Urinary bladder (tissue), 4 donors: ENCODE results near the gene SORT1. TPM values are rescaled to one million over a fixed set of nuclear protein-coding genes. Genes with fewer than 3 reads are reported as not detected.
"Not testable (repeated sequence)": the region's sequence is repeated elsewhere in the genome, so short reads cannot be mapped to it uniquely, and the experiment has no call there.

Source experiments
- DNase-seq: peaks from one replicate; pipeline ENCODE4 v3.0.0-alpha.2; 2015; ENCODE audit errors: extremely low spot score
- H3K27ac ChIP-seq: one replicate; pipeline ENCODE4 v1.5.1; 2013; ENCODE audit warnings: low read depth, mild to moderate bottlenecking, moderate library complexity
- H3K36me3 ChIP-seq: one replicate; pipeline ENCODE4 v1.6.1; 2013; ENCODE audit warnings: mild to moderate bottlenecking, moderate library complexity; ENCODE audit not compliant: insufficient read depth
- H3K4me1 ChIP-seq: one replicate; pipeline ENCODE4 v1.6.1; 2013; ENCODE audit warnings: mild to moderate bottlenecking, moderate library complexity; ENCODE audit not compliant: insufficient read depth
- H3K4me3 ChIP-seq: one replicate; pipeline ENCODE4 v1.5.1; 2013; ENCODE audit warnings: low read depth, low read length
- WGBS: extraction: QIAGEN DNeasy Blood & Tissue Kit; methylation state at CpG from one replicate; pipeline ENCODE4 v1.1.7; 2013; 5-methylcytosine and 5-hydroxymethylcytosine counted together
- polyA plus RNA-seq: library from polyadenylated mRNA; stranded (reverse); fragments of 200-250 nt; gene quantifications from one replicate; pipeline ENCODE4 v1.2.3, GENCODE V29; 2013
- total RNA-seq: library from RNA; depleted of rRNA; stranded (reverse); fragments of >200 nt; gene quantifications from one replicate; pipeline ENCODE4 v1.2.3, GENCODE V29; 2014
- donor health status: healthy with polysubstance abuse.
- donor health status: healthy.

The SORT1 gene
- total and polyA plus RNA-seq, 2 donors: 26.5 to 30.6 TPM

- DNase-seq: no peak
- Histone ChIP-seq H3K36me3 (peaks cover 2% of the 10 kb centered on the region), H3K27ac (no peak overlapping the region), H3K4me3 (no peak overlapping the region), H3K4me1 (peaks cover 1% of the 10 kb centered on the region)
- WGBS: 73% methylated on average over 2 of the region's 2 CpGs
Observed at GRCh38 chr1:109423498-109423897, 25.8 kb upstream of the SORT1 start.

GRCh38 chr1:109412551-109412950, 14.8 kb upstream of the SORT1 start:
- 80% methylated on average over 2 of the region's 2 CpGs for WGBS
- Histone ChIP-seq H3K4me1 (no peaks in the 10 kb centered on the region), H3K36me3 (peaks cover 16% of the 10 kb centered on the region), H3K4me3 (no peak overlapping the region), H3K27ac (no peak overlapping the region)
- no peak for DNase-seq

DNA sequence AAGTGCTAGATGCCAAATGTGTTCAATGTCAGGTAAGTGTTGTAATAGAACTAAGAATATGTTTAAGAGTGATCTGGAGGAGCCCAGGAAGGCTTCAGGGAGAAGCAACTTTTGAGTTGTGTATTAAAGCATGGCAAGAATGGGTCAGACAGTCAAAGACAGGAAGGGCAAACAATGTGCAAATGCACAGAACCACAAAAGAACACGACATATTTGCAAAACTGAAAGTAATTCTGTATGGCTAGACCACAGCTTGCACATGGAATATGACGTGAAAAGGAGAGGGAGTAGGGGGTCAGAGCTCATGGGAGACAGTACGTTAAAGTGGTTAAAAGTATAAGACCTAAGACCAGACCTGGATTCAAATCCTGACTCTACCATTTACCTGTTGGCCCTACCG, 7.1 kb upstream of the SORT1 start:
- Histone ChIP-seq H3K4me1 (no peaks in the 10 kb centered on the region), H3K27ac (no peak overlapping the region), H3K4me3 (no peak overlapping the region), H3K36me3 (peaks cover 7% of the 10 kb centered on the region)
- DNase-seq: no peak
- 80% methylated on average over 4 of the region's 4 CpGs for WGBS

DNA sequence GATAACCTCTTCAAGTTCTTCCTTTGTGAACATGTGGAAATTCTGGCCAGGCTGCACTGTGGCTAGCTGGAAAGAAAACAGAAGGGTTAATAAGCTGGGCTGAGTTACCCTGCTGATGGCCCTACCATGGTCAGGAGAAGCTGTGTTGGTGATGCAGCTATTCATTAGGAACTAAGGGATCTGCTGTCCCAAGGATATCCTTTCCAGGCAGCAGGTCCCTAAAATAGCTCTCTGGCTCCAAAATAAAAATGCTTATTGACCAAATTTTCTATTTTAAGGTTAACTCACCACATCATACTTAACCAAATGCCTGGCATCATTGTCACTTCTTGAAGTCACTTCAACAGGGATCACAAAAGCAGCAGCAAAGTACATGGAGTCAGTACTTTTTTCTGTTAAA, 4.3 kb upstream of the SORT1 start:
- H3K27ac ChIP-seq: no peak overlapping the region
- H3K36me3 ChIP-seq: no peaks in the 10 kb centered on the region
- H3K4me1 ChIP-seq: no peaks in the 10 kb centered on the region
- no peak for DNase-seq
- H3K4me3 ChIP-seq: no peak overlapping the region

DNA sequence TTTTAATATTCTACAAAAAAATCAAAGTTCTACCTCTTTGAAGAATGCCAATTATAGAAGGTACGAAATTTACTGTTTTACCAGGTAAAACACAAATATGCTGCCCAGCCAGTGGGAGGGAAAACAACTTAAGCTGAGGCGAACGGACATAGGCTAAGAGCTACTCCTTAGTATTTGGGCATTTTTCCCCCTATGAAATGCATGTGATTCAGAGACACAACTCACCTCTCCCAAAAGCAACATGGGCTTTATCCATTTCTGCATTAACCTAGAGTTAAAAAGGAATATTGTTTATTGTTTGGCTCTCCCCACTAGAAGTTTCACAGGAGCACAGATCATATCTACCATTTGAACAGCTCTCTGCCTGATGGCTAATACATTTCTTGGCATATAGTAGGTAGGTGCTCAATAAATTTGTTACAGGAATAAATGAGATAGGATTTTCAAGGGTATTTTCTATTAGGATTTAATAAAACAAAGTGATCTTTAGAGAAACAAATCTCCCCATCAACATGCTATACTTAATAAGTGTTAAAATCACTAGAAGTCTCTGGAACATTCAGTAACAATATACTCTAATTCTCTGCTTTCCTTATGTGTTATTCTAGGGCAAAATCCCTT, 2.4 kb upstream of the SORT1 start:
- no peaks in the 10 kb centered on the region for H3K36me3 ChIP-seq
- H3K4me1 ChIP-seq: no peaks in the 10 kb centered on the region
- no peak overlapping the region for H3K4me3 ChIP-seq
- DNase-seq: no peak
- 90% methylated on average over 3 of the region's 3 CpGs for WGBS
- H3K27ac ChIP-seq: no peak overlapping the region

DNA sequence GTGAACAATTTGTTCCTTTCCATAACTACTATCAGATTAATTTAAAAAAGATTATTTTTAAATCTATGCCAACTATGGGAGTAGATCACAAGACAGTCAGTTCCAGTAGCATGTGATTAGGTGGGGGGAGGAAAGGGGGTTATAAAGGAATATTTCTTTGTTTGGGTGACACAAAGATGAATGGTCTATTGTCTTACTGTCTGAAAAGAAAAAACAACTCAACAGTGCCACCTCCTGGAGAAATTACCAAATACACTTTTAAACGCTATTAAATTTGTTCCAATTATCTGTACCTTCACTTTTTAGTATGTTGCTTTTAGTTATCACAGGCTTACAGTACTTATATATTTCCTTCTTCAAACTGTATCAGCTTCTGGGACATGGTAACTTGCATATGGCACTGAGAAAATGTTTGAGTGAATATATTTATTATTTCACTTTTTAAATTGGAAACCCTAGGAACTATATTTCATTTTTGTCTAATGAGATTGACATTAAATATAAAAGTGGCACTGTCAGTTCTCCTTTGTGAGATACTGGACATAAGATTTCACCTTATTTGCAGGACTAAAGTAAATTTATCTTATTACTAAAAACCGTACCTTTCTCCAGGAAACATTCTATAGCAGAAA, 1.7 kb upstream of the SORT1 start:
- H3K4me1 ChIP-seq: no peaks in the 10 kb centered on the region
- H3K4me3 ChIP-seq: no peak overlapping the region
- H3K27ac ChIP-seq: no peak overlapping the region
- WGBS: 45% methylated on average over 2 of the region's 2 CpGs
- H3K36me3 ChIP-seq: no peaks in the 10 kb centered on the region
- DNase-seq: no peak

DNA sequence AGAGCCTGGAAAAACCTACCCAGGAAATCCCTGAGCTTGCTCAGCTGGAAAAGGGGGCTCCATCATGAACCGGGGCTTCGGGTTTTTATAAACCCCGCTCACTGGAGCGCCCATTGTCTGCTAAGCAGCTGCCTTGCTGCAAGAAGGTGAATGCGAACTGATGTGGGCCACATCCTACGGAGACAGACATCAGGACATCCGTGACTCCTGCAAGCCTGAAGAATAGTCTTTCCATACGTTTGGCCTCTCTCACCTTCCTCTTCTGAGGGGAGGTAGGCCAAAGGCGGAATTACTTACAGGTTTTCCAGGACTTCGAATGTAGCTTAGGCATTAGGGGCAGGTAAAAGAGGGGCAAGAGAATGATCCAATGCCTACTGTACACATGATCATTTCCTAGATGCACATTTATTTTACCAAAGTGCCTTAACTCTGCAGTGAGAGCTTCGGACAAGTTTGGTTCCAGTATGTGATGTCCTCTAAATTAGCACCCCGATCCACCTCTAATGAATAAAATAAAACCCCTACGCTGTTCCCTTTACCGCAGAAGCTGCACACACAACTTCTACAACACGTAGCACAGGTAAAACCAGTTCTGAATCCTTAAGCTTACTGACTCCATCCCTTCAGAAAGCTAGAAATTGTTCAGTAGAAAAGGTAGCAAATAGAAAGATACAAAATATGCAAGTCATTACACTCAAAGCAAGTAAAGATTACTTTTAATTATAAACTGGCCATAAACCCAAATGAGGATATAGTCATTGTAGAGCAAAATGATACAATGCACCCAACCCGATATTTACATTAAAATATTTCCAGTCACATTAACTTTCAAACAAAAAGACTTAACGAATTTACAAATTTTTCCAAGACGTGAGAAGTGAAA, 866 bp upstream of the SORT1 start:
- H3K36me3 ChIP-seq: no peaks in the 10 kb centered on the region
- H3K4me1 ChIP-seq: no peaks in the 10 kb centered on the region
- WGBS: 49% methylated on average over 18 of the region's 18 CpGs
- no peak overlapping the region for H3K27ac ChIP-seq
- DNase-seq: no peak
- H3K4me3 ChIP-seq: peak overlapping the region; percentile 90

DNA sequence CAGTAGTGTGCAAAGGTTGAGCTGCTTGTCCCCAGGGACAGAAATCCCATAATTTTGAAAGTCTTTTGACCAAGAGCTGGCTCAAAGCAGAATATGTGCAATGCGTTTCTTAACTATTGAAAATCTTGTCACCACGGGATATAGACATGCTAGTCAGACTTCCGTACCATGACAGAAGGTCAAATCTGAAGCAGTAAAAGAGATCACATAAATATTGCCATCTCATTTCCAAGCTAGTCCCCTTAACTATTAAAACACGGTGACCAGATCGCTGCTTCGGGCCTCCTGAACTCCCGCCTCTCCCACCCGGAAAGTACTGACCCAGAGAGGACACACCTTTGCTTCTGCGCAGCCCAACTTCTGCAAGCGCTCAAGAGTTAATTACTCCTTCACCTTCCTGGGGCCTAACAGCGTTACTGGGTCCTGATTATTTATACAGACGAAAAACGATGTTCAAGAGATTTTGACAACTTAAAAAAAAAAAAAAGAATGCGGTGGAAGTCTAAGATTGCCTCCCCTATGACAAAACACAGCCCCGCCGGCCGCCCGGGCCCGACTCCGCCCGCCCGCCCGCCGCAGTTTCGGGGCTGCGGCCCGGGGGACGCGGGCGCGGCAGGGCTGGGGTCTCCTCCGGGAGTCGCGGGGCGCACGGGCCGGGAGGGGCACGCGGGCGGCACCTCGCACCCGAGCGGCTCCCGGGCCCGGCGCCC, 692 bp downstream of the SORT1 start:
- no peak for DNase-seq
- peak overlapping the region; percentile 45 for H3K27ac ChIP-seq
- H3K36me3 ChIP-seq: no peaks in the 10 kb centered on the region
- 5% methylated on average over 46 of the region's 46 CpGs for WGBS
- H3K4me3 ChIP-seq: peak overlapping the region; percentile 90
- no peaks in the 10 kb centered on the region for H3K4me1 ChIP-seq

DNA sequence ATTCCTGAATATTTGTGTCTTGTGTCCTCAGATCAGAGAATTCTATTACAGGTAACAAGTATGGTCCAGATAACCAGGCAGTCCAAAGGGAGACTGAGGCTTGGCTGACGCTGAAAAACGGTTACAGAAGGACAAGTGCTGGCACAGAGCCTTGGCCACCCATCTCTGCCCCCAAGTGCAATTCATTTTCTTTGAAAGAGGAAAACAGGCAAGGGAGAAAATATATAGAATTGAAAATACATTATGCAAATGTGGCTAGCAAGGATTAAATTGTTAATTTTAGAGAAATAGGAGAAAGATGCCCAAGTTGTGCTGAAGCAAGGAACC, 1.2 kb downstream of the SORT1 start:
- Histone ChIP-seq H3K4me1 (no peaks in the 10 kb centered on the region), H3K36me3 (no peaks in the 10 kb centered on the region), H3K27ac (no peak overlapping the region), H3K4me3 (peak overlapping the region; percentile 90)
- WGBS: 45% methylated on average over 2 of the region's 2 CpGs
- no peak for DNase-seq

DNA sequence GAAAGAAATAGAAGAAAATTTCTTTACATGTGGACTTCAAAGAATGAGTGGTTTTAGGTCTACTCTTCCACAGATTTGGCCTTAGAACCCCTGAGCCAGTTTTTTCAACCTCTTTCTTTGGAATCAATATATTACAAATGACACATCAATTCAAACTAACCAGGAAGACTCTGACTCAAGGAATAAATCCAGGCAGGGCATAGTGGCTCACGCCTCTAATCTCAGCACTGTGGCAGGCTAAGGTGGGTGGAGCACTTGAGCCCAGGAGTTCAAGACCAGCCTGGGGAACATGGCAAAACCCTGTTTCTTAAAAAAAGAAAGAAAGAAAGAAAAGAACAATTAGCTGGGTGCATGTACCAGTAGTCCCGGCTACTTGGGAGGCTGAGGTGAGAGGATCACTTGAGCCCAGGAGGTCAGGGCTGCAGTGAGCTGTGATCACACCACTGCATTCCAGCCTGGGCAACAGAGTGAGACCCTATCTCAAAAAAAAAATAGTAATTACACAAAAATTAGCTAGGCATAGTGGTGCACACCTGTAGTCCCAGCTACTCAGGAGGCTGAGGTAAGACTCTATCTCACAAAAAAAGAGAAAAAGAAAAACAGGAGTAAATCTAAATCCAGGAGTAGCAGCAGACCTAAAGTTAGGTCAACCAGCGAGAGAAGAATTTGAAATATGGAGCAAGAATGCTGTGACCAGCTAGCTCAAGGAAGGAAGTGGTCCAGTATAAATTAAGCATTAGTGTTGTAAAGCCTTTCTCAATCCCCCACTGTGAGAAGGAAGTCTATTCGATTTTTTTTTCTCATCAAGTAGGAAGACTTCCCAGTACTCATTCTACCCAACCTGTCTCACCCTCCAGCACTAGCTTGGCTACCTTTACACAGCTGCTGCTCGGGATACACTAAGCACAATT, 1.9 kb downstream of the SORT1 start:
- no peak overlapping the region for H3K27ac ChIP-seq
- H3K4me3 ChIP-seq: peak overlapping the region; percentile 90
- no peaks in the 10 kb centered on the region for H3K4me1 ChIP-seq
- WGBS: 63% methylated on average over 5 of the region's 5 CpGs
- DNase-seq: no peak
- H3K36me3 ChIP-seq: no peaks in the 10 kb centered on the region

GRCh38 chr1:109395282-109395599, 2.5 kb downstream of the SORT1 start:
- not testable (repeated sequence) for H3K27ac ChIP-seq, H3K4me1 ChIP-seq, H3K36me3 ChIP-seq, DNase-seq, H3K4me3 ChIP-seq
- WGBS: 81% methylated on average over 8 of the region's 8 CpGs

- H3K4me1 ChIP-seq: no peaks in the 10 kb centered on the region
- 70% methylated on average over 5 of the region's 5 CpGs for WGBS
- peak overlapping the region; percentile 30 for H3K27ac ChIP-seq
- H3K36me3 ChIP-seq: no peaks in the 10 kb centered on the region
- DNase-seq: no peak
- no peak overlapping the region for H3K4me3 ChIP-seq
Observed at GRCh38 chr1:109394591-109395281, 3.0 kb downstream of the SORT1 start.
